PFSK-1 (cell line): ENCODE data around the gene TMEM147.

Experiments used
- FOXP2 ChIP-seq: optimal IDR thresholded peaks from 2 replicates; pipeline ENCODE3; 2011; ENCODE audit warnings: borderline replicate concordance, control low read depth, inconsistent platforms; ENCODE audit not compliant: insufficient read depth; ENCODE audit errors: extremely low read length, extremely low read depth
- POLR2AphosphoS5 ChIP-seq: IDR thresholded peaks from 2 replicates; pipeline ENCODE4 v1.6.1; 2012; ENCODE audit warnings: low read depth, mild to moderate bottlenecking, control low read depth, low read length, moderate library complexity
- SIN3A ChIP-seq: IDR thresholded peaks from 2 replicates; pipeline ENCODE4 v1.6.1; 2012; ENCODE audit warnings: mild to moderate bottlenecking, low read length, moderate library complexity, borderline replicate concordance; ENCODE audit not compliant: insufficient read depth
- TAF1 ChIP-seq: IDR thresholded peaks from 2 replicates; pipeline ENCODE4 v1.6.1; 2012; ENCODE audit warnings: low read length, control low read depth, borderline replicate concordance; ENCODE audit not compliant: insufficient read depth
- TF ChIP-seq, protein P1 (sequence below), 2 experiments: IDR thresholded peaks; 2 replicates each; pipeline versions ENCODE4 v1.6.1 to v1.8.0; 2011 to 2012; ENCODE audit warnings: low read depth in 2 of 2, low read length in 2 of 2, control low read depth in 1 of 2, inconsistent platforms in 1 of 2, mild to moderate bottlenecking in 1 of 2, moderate library complexity in 1 of 2; ENCODE audit not compliant: insufficient read depth in 1 of 2

Gene TMEM147

DNA sequence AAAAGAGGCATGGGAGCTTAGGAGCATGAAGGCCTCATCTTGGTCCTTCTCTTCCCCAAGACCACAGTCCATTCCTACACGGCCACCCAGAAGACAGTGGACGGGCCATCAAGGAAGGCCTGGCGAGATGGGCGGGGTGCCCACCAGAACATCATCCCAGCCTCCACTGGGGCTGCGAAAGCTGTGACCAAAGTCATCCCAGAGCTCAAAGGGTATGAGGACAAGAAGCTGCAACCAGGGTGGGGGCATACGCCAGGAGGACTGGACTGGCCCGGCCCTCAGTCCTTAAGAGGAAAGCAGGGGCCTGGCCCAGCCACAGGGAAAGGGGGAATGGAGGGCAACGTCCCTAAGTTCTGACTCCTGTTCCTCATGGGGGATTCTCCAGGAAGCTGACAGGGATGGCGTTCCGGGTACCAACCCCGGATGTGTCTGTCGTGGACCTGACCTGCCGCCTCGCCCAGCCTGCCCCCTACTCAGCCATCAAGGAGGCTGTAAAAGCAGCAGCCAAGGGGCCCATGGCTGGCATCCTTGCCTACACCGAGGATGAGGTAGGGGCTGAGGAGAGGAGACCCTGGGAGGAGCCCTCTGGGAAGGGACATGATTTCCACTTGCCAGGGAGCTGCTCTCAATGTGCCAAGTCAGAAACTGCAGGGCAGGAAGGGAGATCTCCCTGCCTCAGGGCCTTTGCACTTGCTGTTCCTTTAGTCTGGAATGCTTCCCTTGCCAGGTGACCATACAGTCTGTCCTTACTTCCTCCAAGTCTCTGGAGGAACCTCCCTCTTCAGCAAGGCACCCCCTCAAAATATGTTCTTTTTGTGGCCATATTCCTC, 1.9 kb upstream of the TMEM147 start:
- peak; percentile 43; the same call in 1 of the 2 replicates for TF ChIP-seq POLR2AphosphoS5
- TF ChIP-seq, protein P1, sequence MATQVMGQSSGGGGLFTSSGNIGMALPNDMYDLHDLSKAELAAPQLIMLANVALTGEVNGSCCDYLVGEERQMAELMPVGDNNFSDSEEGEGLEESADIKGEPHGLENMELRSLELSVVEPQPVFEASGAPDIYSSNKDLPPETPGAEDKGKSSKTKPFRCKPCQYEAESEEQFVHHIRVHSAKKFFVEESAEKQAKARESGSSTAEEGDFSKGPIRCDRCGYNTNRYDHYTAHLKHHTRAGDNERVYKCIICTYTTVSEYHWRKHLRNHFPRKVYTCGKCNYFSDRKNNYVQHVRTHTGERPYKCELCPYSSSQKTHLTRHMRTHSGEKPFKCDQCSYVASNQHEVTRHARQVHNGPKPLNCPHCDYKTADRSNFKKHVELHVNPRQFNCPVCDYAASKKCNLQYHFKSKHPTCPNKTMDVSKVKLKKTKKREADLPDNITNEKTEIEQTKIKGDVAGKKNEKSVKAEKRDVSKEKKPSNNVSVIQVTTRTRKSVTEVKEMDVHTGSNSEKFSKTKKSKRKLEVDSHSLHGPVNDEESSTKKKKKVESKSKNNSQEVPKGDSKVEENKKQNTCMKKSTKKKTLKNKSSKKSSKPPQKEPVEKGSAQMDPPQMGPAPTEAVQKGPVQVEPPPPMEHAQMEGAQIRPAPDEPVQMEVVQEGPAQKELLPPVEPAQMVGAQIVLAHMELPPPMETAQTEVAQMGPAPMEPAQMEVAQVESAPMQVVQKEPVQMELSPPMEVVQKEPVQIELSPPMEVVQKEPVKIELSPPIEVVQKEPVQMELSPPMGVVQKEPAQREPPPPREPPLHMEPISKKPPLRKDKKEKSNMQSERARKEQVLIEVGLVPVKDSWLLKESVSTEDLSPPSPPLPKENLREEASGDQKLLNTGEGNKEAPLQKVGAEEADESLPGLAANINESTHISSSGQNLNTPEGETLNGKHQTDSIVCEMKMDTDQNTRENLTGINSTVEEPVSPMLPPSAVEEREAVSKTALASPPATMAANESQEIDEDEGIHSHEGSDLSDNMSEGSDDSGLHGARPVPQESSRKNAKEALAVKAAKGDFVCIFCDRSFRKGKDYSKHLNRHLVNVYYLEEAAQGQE (IDR thresholded peaks at IDR 0.05; ENCODE audit: insufficient read depth in 1 of 2, low read depth in 2 of 2, low read length in 2 of 2) = no peak
- no peak for TF ChIP-seq SIN3A
- no peak for TF ChIP-seq FOXP2
- no peak for TF ChIP-seq TAF1

DNA sequence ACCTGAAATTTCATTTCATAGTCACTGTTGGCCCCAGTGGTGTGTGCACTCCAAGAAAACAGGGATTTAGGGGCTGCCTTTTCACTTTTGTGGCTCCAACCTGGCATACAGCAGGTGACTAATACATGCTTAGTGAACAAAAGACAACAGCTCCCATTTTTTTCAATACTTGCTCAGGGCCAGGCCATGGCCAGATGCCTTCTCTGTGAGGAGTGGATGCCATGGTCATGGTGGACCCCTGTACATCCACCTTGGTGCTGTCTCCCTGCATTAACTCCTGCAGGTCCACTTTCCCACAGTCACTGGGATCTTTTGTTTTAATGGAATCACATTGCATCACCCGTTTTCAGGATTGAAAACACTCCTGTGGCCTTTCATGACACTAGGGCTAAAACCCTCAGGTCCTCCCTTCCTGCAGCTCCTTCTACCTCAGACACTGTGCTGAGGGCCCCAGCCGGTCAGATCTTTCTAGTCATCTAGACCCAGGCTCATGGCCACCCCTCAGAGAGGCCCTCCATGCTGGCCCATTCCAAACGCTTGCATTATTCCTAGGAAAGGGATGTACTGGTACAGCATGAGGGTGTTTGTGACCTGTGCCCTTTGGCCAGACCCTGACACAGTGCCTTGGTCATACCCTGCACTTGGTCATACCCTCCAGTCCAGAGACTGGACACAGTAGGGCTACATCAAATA, 1.2 kb upstream of the TMEM147 start:
- TF ChIP-seq, protein P1 (IDR thresholded peaks at IDR 0.05; ENCODE audit: insufficient read depth in 1 of 2, low read depth in 2 of 2, low read length in 2 of 2) = no peak
- TF ChIP-seq FOXP2 = no peak
- no peak for TF ChIP-seq TAF1
- TF ChIP-seq SIN3A = no peak
- no peak for TF ChIP-seq POLR2AphosphoS5

DNA sequence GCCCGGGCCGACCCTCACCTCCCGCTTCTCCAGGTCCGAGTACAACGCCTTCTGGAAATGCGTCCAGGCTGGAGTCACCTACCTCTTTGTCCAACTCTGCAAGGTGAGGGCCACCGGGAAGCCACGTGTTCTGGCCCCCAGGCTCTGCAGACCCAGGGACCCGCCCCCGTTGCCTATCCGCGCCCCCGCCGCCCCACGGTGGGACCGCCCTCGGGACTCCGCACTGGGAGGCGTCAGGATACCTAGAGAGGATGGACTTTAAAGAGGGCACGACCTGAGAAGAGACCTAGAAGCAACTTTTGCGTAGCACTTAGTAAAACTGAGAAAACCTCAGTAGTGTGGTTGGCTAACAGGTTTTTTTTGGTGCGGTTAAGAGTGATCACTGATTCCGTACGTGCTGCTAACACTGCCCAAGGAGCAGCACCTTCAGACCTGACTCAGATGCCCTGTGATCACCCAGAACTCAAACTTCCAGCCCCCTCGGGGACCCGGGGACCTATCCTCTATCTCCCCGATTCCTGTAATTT, 492 bp downstream of the TMEM147 start:
- TF ChIP-seq TAF1 (no peak), FOXP2 (no peak), POLR2AphosphoS5 (no peak; the same call in 1 of the 2 replicates), SIN3A (no peak)
- TF ChIP-seq, protein P1 (IDR thresholded peaks at IDR 0.05; ENCODE audit: insufficient read depth in 1 of 2, low read depth in 2 of 2, low read length in 2 of 2) = no peak

DNA sequence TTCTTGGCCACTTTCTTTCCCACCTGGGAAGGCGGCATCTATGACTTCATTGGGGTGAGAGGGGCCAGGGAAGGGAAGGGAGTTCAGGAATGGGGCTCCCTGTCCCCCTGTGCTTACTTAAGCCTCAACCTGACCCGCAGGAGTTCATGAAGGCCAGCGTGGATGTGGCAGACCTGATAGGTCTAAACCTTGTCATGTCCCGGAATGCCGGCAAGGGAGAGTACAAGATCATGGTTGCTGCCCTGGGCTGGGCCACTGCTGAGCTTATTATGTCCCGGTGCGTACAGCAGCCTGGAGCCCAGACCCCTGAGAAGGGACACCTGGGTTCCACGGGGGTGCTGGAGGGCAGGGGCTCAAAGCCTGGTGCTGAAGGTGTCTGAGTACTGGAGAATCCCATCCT, 1.1 kb downstream of the TMEM147 start:
- TF ChIP-seq SIN3A (no peak), FOXP2 (no peak), TAF1 (no peak), POLR2AphosphoS5 (no peak)
- TF ChIP-seq, protein P1 (IDR thresholded peaks at IDR 0.05; ENCODE audit: insufficient read depth in 1 of 2, low read depth in 2 of 2, low read length in 2 of 2) = no peak
